GM19328 (cell line): ENCODE data around the gene CAPS2.
"Not testable (repeated sequence)": the region's sequence is repeated elsewhere in the genome, so short reads cannot be mapped to it uniquely, and the experiment has no call there.

Experiments used
- ATAC-seq: cut with Tn5 transposase; IDR thresholded peaks from one replicate; pipeline ENCODE4 v1.9.1; 2021; ENCODE audit warnings: mild to moderate bottlenecking, moderate library complexity; ENCODE audit not compliant: unreplicated experiment

The CAPS2 gene

GRCh38 chr12:75329918-75330826 lies at the start of gene CAPS2:
Gene CAPS2 (minus strand): TSS chr12:75330324. CDS start chr12:75326498, 3,826 bp downstream.
- ATAC-seq: peak; percentile 85

GRCh38 chr12:75378354-75378753 lies 48.2 kb upstream of the CAPS2 start:
- ATAC-seq: no peak

GRCh38 chr12:75374971-75375370 lies 44.8 kb upstream of the CAPS2 start:
- no peak for ATAC-seq

GRCh38 chr12:75366629-75367028 lies 36.5 kb upstream of the CAPS2 start:
- no peak for ATAC-seq

GRCh38 chr12:75364919-75365318 lies 34.8 kb upstream of the CAPS2 start:
- ATAC-seq: no peak

GRCh38 chr12:75361408-75361807 lies 31.3 kb upstream of the CAPS2 start:
- ATAC-seq: no peak

GRCh38 chr12:75360920-75361319 lies 30.8 kb upstream of the CAPS2 start:
- ATAC-seq: no peak

- ATAC-seq: no peak
These were observed 23.9 kb upstream of the CAPS2 start for GRCh38 chr12:75354011-75354410.

- no peak for ATAC-seq
These were observed 20.3 kb upstream of the CAPS2 start for GRCh38 chr12:75350413-75350812.

- no peak for ATAC-seq
These were observed 19.8 kb upstream of the CAPS2 start for GRCh38 chr12:75349946-75350345.

GRCh38 chr12:75346215-75346614 lies 16.1 kb upstream of the CAPS2 start:
- ATAC-seq: not testable (repeated sequence)

- ATAC-seq: no peak
These were observed 15.4 kb upstream of the CAPS2 start for GRCh38 chr12:75345531-75345930.

- no peak for ATAC-seq
These were observed 11.7 kb upstream of the CAPS2 start for GRCh38 chr12:75341873-75342272.

GRCh38 chr12:75337905-75338304 lies 7.8 kb upstream of the CAPS2 start:
- ATAC-seq: no peak

- peak; percentile 52 for ATAC-seq
These were observed 4.4 kb upstream of the CAPS2 start, which contains the start of gene GLIPR1L1 for GRCh38 chr12:75334384-75335030. Gene GLIPR1L1 (plus strand): TSS chr12:75334670. CDS start chr12:75334729, 59 bp downstream.

GRCh38 chr12:75327642-75328041 lies 2.5 kb downstream of the CAPS2 start:
- no peak for ATAC-seq

- ATAC-seq: no peak
These were observed 6.5 kb downstream of the CAPS2 start for GRCh38 chr12:75323663-75324062.

GRCh38 chr12:75322464-75322863 lies 7.7 kb downstream of the CAPS2 start:
- ATAC-seq: no peak

- no peak for ATAC-seq
These were observed 12.3 kb downstream of the CAPS2 start for GRCh38 chr12:75317784-75318183.

GRCh38 chr12:75315518-75315917 lies 14.6 kb downstream of the CAPS2 start:
- ATAC-seq: no peak

- ATAC-seq: no peak
These were observed 18.8 kb downstream of the CAPS2 start for GRCh38 chr12:75311369-75311768.

- ATAC-seq: no peak
These were observed 21.8 kb downstream of the CAPS2 start for GRCh38 chr12:75308279-75308678.
